ENCODE data around the gene RBM19. TPM values are rescaled to one million over a fixed set of nuclear protein-coding genes. Genes with fewer than 3 reads are reported as not detected.

RBM19 gene
- total and polyA plus RNA-seq, 2 donors (not counting 1 experiment from before 2014, with no cell fraction given) = 10.5 to 16.5 TPM

- no peaks in the 10 kb centered on the region for H3K4me1 ChIP-seq (ENCODE audit: control insufficient read depth, extremely low read depth, insufficient read depth, low read length)
- DNase-seq (ENCODE audit: low read depth in 2 of 2) = no peak
- no peak overlapping the region for H3K27ac ChIP-seq (ENCODE audit: insufficient read depth, low read length)
- TF ChIP-seq CTCF (conservative IDR thresholded peaks at IDR 0.05 in 1 of 2, IDR thresholded peaks at IDR 0.05 in 1 of 2; ENCODE audit: low read depth in 1 of 2, low read length in 2 of 2) (no peak), EZH2 (IDR thresholded peaks at IDR 0.05; ENCODE audit: low read length, missing control alignments) (no peak)
- no peaks in the 10 kb centered on the region for H3K79me2 ChIP-seq (ENCODE audit: control insufficient read depth, insufficient read depth, low read length)
- H2AFZ ChIP-seq (ENCODE audit: low read length) = no peak overlapping the region
- H3K27me3 ChIP-seq (ENCODE audit: control insufficient read depth, insufficient read depth, low read length) = no peaks in the 10 kb centered on the region
- H3K36me3 ChIP-seq (ENCODE audit: control insufficient read depth, insufficient read depth, low read length) = no peaks in the 10 kb centered on the region
- H3K9me3 ChIP-seq (ENCODE audit: control insufficient read depth, insufficient read depth, low read depth, low read length) = no peaks in the 10 kb centered on the region
- no peak overlapping the region for H3K9ac ChIP-seq (ENCODE audit: insufficient read depth, low read length)
- H4K20me1 ChIP-seq (ENCODE audit: control insufficient read depth, extremely low read depth, insufficient read depth, low read length) = no peaks in the 10 kb centered on the region
- no peak overlapping the region for H3K4me2 ChIP-seq (ENCODE audit: extremely low read depth, insufficient read depth, low read length)
- H3K4me3 ChIP-seq (replicated peaks in 1 of 4; ENCODE audit: control extremely low read depth in 1 of 4, insufficient read depth in 1 of 4, low read depth in 3 of 4, low read length in 4 of 4) = no peak overlapping the region
Measured at GRCh38 chr12:113983265-113983664, 17.1 kb upstream of the RBM19 start.

- H3K27ac ChIP-seq (ENCODE audit: insufficient read depth, low read length) = no peak overlapping the region
- H3K27me3 ChIP-seq (ENCODE audit: control insufficient read depth, insufficient read depth, low read length) = no peaks in the 10 kb centered on the region
- H3K9ac ChIP-seq (ENCODE audit: insufficient read depth, low read length) = no peak overlapping the region
- no peak overlapping the region for H3K4me3 ChIP-seq (replicated peaks in 1 of 4; ENCODE audit: control extremely low read depth in 1 of 4, insufficient read depth in 1 of 4, low read depth in 3 of 4, low read length in 4 of 4)
- no peak overlapping the region for H2AFZ ChIP-seq (ENCODE audit: low read length)
- TF ChIP-seq EZH2 (IDR thresholded peaks at IDR 0.05; ENCODE audit: low read length, missing control alignments) (no peak), CTCF (conservative IDR thresholded peaks at IDR 0.05 in 1 of 2, IDR thresholded peaks at IDR 0.05 in 1 of 2; ENCODE audit: low read depth in 1 of 2, low read length in 2 of 2) (no peak)
- H3K36me3 ChIP-seq (ENCODE audit: control insufficient read depth, insufficient read depth, low read length) = no peaks in the 10 kb centered on the region
- H3K9me3 ChIP-seq (ENCODE audit: control insufficient read depth, insufficient read depth, low read depth, low read length) = no peaks in the 10 kb centered on the region
- H3K79me2 ChIP-seq (ENCODE audit: control insufficient read depth, insufficient read depth, low read length) = no peaks in the 10 kb centered on the region
- no peaks in the 10 kb centered on the region for H3K4me1 ChIP-seq (ENCODE audit: control insufficient read depth, extremely low read depth, insufficient read depth, low read length)
- H4K20me1 ChIP-seq (ENCODE audit: control insufficient read depth, extremely low read depth, insufficient read depth, low read length) = no peaks in the 10 kb centered on the region
- no peak for DNase-seq (ENCODE audit: low read depth in 2 of 2)
- H3K4me2 ChIP-seq (ENCODE audit: extremely low read depth, insufficient read depth, low read length) = no peak overlapping the region
Measured at GRCh38 chr12:113981876-113982275, 15.8 kb upstream of the RBM19 start.

- Histone ChIP-seq H3K27ac (ENCODE audit: insufficient read depth, low read length) (no peak overlapping the region), H3K79me2 (ENCODE audit: control insufficient read depth, insufficient read depth, low read length) (no peaks in the 10 kb centered on the region)
- peak; percentile 55 to 82 for DNase-seq (ENCODE audit: low read depth in 2 of 2)
Measured at GRCh38 chr12:113980537-113981337, 14.6 kb upstream of the RBM19 start.

More at GRCh38 chr12:113980537-113981337, 14.6 kb upstream of the RBM19 start:
- Histone ChIP-seq H3K27me3 (ENCODE audit: control insufficient read depth, insufficient read depth, low read length) (no peaks in the 10 kb centered on the region), H3K36me3 (ENCODE audit: control insufficient read depth, insufficient read depth, low read length) (no peaks in the 10 kb centered on the region), H3K9me3 (ENCODE audit: control insufficient read depth, insufficient read depth, low read depth, low read length) (no peaks in the 10 kb centered on the region), H3K4me1 (ENCODE audit: control insufficient read depth, extremely low read depth, insufficient read depth, low read length) (no peaks in the 10 kb centered on the region), H4K20me1 (ENCODE audit: control insufficient read depth, extremely low read depth, insufficient read depth, low read length) (no peaks in the 10 kb centered on the region), H2AFZ (ENCODE audit: low read length) (no peak overlapping the region), H3K9ac (ENCODE audit: insufficient read depth, low read length) (no peak overlapping the region), H3K4me2 (ENCODE audit: extremely low read depth, insufficient read depth, low read length) (no peak overlapping the region), H3K4me3 (replicated peaks in 1 of 4; ENCODE audit: control extremely low read depth in 1 of 4, insufficient read depth in 1 of 4, low read depth in 3 of 4, low read length in 4 of 4) (no peak overlapping the region)
- TF ChIP-seq EZH2 (IDR thresholded peaks at IDR 0.05; ENCODE audit: low read length, missing control alignments) (no peak), CTCF (conservative IDR thresholded peaks at IDR 0.05 in 1 of 2, IDR thresholded peaks at IDR 0.05 in 1 of 2; ENCODE audit: low read depth in 1 of 2, low read length in 2 of 2) (peak; percentile 98 to 99)
